ENCODE measurements around the gene CGB1.

Gene CGB1

GRCh38 chr19:48985711-48986110 is 51.0 kb downstream of the CGB1 start:
- no peak for TF ChIP-seq CTCF (IDR thresholded peaks at IDR 0.05)
- no peak for TF ChIP-seq ZFX (IDR thresholded peaks at IDR 0.05; ENCODE audit: borderline replicate concordance)
- H3K27ac ChIP-seq = no peak overlapping the region

Data from 22Rv1 (cell line).